BJ (cell line): ENCODE measurements around the gene ZNF17. TPM values are rescaled to one million over a fixed set of nuclear protein-coding genes. Genes with fewer than 3 reads are reported as not detected.
A peak's percentile ranks its signal among the peaks of the same experiment; 100 is the strongest.

Experiments used
- CTCF ChIA-PET: fragments of 350-600 bp; formaldehyde crosslinking; extraction: SDS; loops from one replicate; lab custom pipeline; 2021; ENCODE audit warnings: antibody characterized with exemption, inconsistent platforms; lab: Yijun Ruan, JAX
- POLR2A ChIA-PET: fragments of 300-600 bp; sonication (Branson Sonifier 250); formaldehyde crosslinking; extraction: SDS; loops from one replicate; lab custom pipeline; 2021; ENCODE audit warnings: antibody characterized with exemption; lab: Charles Lee
- DNase-seq: peaks from one replicate; pipeline ENCODE4 v3.0.0-alpha.2; 2011; ENCODE audit warnings: low read depth
- H3K27me3 ChIP-seq: 2 replicates; pipeline ENCODE4 v1.6.0; 2011; ENCODE audit warnings: low read length; ENCODE audit not compliant: control insufficient read depth, insufficient read depth
- H3K36me3 ChIP-seq: 2 replicates; pipeline ENCODE4 v1.5.1; 2011; ENCODE audit warnings: low read length; ENCODE audit not compliant: control insufficient read depth, insufficient read depth
- H3K4me3 ChIP-seq: 2 replicates; pipeline ENCODE4 v1.5.1; 2011; ENCODE audit warnings: low read depth, mild to moderate bottlenecking, control low read depth, low read length
- CTCF ChIP-seq: IDR thresholded peaks from 2 replicates; pipeline ENCODE4 v1.5.1; 2011; ENCODE audit warnings: low read depth, mild to moderate bottlenecking, control low read depth, inconsistent platforms, low read length, moderate library complexity; ENCODE audit not compliant: insufficient read depth
- polyA plus RNA-seq: library from polyadenylated mRNA; depleted of rRNA; stranded (reverse); fragments of >200 nt; gene quantifications from 2 replicates; pipeline ENCODE4 v1.2.3, GENCODE V29; 2011

The ZNF17 gene
- polyA plus RNA-seq, 1 experiment = 4.2 TPM

GRCh38 chr19:57398868-57399267 lies 12.1 kb upstream of the ZNF17 start:
- ChIA-PET POLR2A (no interaction called here), CTCF (no interaction called here)

GRCh38 chr19:57403737-57404563 lies 7.0 kb upstream of the ZNF17 start:
- no peaks in the 10 kb centered on the region for H3K27me3 ChIP-seq
- POLR2A ChIA-PET = no interaction called here
- no peak for TF ChIP-seq CTCF
- CTCF ChIA-PET = no interaction called here
- no peak for DNase-seq
- no peak overlapping the region for H3K4me3 ChIP-seq
- peaks cover 3% of the 10 kb centered on the region for H3K36me3 ChIP-seq

More at GRCh38 chr19:57398868-57399267, 12.1 kb upstream of the ZNF17 start:
- peaks cover 24% of the 10 kb centered on the region for H3K36me3 ChIP-seq
- H3K27me3 ChIP-seq = no peaks in the 10 kb centered on the region
- H3K4me3 ChIP-seq = no peak overlapping the region
- no peak for TF ChIP-seq CTCF
- DNase-seq = no peak

GRCh38 chr19:57406516-57407123 lies 4.3 kb upstream of the ZNF17 start:
- TF ChIP-seq CTCF = peak; percentile 89
- ChIA-PET CTCF (interaction anchor here (0.5 to 2.1 kb wide), 6 partner anchors 13 to 924 kb away, joined by 3 to 6 read pairs (median 3); partner anchors contain the start of gene ZNF274), POLR2A (no interaction called here)

GRCh38 chr19:57419439-57419838 lies 8.5 kb downstream of the ZNF17 start:
- no peaks in the 10 kb centered on the region for H3K27me3 ChIP-seq
- ChIA-PET CTCF (interaction anchor here (0.8 to 1.7 kb wide), 3 partner anchors 9 to 12 kb away, joined by 3 to 5 read pairs (median 3); no protein-coding TSS in a partner anchor), POLR2A (no interaction called here)
- no peak for DNase-seq
- TF ChIP-seq CTCF = no peak
- H3K4me3 ChIP-seq = no peak overlapping the region
- peaks cover 18% of the 10 kb centered on the region for H3K36me3 ChIP-seq

More at GRCh38 chr19:57406516-57407123, 4.3 kb upstream of the ZNF17 start:
- no peaks in the 10 kb centered on the region for H3K27me3 ChIP-seq
- DNase-seq = no peak
- H3K36me3 ChIP-seq = no peaks in the 10 kb centered on the region
- H3K4me3 ChIP-seq = no peak overlapping the region

GRCh38 chr19:57421037-57421436 lies 10.1 kb downstream of the ZNF17 start:
- Histone ChIP-seq H3K27me3 (no peaks in the 10 kb centered on the region), H3K36me3 (peaks cover 16% of the 10 kb centered on the region), H3K4me3 (no peak overlapping the region)
- ChIA-PET CTCF (no interaction called here), POLR2A (no interaction called here)
- no peak for TF ChIP-seq CTCF
- DNase-seq = no peak
